Measurements from ENCODE around the gene FAM181B.

- TF ChIP-seq, protein P1, sequence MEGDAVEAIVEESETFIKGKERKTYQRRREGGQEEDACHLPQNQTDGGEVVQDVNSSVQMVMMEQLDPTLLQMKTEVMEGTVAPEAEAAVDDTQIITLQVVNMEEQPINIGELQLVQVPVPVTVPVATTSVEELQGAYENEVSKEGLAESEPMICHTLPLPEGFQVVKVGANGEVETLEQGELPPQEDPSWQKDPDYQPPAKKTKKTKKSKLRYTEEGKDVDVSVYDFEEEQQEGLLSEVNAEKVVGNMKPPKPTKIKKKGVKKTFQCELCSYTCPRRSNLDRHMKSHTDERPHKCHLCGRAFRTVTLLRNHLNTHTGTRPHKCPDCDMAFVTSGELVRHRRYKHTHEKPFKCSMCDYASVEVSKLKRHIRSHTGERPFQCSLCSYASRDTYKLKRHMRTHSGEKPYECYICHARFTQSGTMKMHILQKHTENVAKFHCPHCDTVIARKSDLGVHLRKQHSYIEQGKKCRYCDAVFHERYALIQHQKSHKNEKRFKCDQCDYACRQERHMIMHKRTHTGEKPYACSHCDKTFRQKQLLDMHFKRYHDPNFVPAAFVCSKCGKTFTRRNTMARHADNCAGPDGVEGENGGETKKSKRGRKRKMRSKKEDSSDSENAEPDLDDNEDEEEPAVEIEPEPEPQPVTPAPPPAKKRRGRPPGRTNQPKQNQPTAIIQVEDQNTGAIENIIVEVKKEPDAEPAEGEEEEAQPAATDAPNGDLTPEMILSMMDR (IDR thresholded peaks at IDR 0.05) = no peak
- no peak for TF ChIP-seq POLR2A (IDR thresholded peaks at IDR 0.05)
Observed at GRCh38 chr11:82738091-82738490, 4.4 kb upstream of the FAM181B start.

All from heart left ventricle (tissue), 13 donors.